Measurements from ENCODE around the gene C17orf78. TPM values are rescaled to one million over a fixed set of nuclear protein-coding genes. Genes with fewer than 3 reads are reported as not detected.
"Not testable (repeated sequence)": the region's sequence is repeated elsewhere in the genome, so short reads cannot be mapped to it uniquely, and the experiment has no call there.

C17orf78 gene
- total RNA-seq, 1 experiment from 2014 or later, result not detected

DNA sequence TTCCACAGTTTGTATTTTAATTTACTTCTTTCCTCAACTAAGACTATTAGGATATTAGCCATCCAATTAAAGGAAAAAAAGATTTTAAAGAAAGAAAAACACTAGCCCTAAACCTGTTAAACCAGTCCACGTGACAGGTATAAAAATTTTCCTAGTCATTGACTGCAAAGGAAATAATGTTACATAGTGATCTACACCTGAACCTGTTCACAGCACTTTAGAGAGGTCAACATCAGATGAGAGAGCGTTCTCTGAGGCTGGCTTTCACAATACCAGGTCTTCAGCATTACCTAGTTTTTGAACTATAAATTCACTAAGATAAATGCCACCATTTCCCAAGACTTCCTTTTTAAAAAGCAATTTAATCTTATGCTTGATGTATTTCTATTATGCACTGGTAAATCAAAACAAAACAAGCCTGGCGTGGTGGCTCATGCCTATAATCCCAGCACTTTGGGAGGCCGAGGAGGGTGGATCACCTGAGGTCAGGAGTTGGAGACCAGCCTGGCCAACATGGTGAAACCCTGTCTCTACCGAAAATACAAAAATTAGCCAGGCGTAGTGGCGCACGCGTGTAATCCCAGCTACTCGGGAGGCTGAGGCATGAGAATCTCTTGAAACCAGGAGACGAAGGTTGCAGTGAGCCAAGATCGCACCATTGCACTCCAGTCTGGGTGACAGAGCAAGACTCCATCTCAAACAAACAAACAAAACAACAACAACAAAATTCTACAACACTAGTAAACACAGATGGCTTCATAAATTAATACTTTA is 18.8 kb upstream of the C17orf78 start:
- H2AFZ ChIP-seq (ENCODE audit: low read depth, low read length, poor library complexity, severe bottlenecking); ATAC-seq; BruUV-seq (replicated peaks); H3K36me3 ChIP-seq (ENCODE audit: control insufficient read depth in 1 of 2, insufficient read depth in 2 of 2, low read length in 2 of 2); H4K20me1 ChIP-seq (ENCODE audit: insufficient read depth); H3K27me3 ChIP-seq (ENCODE audit: insufficient read depth, low read length); H3K9me3 ChIP-seq (ENCODE audit: control insufficient read depth in 1 of 2, insufficient read depth in 1 of 2, low read depth in 1 of 2, low read length in 2 of 2); DNase-seq (ENCODE audit: low read depth, low spot score); RAD21 ChIA-PET (ENCODE audit: low non-redundant PET in 1 of 2, low total read pairs in 2 of 2, uncharacterized antibody in 2 of 2, unreplicated experiment in 2 of 2); H3K9me2 ChIP-seq (ENCODE audit: insufficient read depth); POLR2A ChIA-PET; CTCF ChIA-PET: not testable (repeated sequence)
- H3K4me3 ChIP-seq (replicated peaks in 1 of 2; ENCODE audit: low read depth in 1 of 2, low read length in 2 of 2), result peak overlapping the region in 1 of 2 experiments; percentile 96; a peak in 2 of 4 replicates
- peak overlapping the region; percentile 99 for H3K9ac ChIP-seq (ENCODE audit: low read length)
- peak overlapping the region; percentile 84 for H3K4me2 ChIP-seq (ENCODE audit: low read length)
- H3K79me2 ChIP-seq (ENCODE audit: insufficient read depth, low read length), result peaks cover 68% of the 10 kb centered on the region
- peak overlapping the region; percentile 13; the same call in 1 of the 2 replicates for H3K27ac ChIP-seq (ENCODE audit: low read depth, low read length)
- peaks cover 29 to 32% of the 10 kb centered on the region in 2 experiments for H3K4me1 ChIP-seq (ENCODE audit: control insufficient read depth in 1 of 2, insufficient read depth in 2 of 2, low read length in 2 of 2)
- intact Hi-C loops (cut with micrococcal nuclease), result loop anchor here (5.0 kb wide), 1 partner anchor 40 kb away; no protein-coding TSS in a partner anchor

DNA sequence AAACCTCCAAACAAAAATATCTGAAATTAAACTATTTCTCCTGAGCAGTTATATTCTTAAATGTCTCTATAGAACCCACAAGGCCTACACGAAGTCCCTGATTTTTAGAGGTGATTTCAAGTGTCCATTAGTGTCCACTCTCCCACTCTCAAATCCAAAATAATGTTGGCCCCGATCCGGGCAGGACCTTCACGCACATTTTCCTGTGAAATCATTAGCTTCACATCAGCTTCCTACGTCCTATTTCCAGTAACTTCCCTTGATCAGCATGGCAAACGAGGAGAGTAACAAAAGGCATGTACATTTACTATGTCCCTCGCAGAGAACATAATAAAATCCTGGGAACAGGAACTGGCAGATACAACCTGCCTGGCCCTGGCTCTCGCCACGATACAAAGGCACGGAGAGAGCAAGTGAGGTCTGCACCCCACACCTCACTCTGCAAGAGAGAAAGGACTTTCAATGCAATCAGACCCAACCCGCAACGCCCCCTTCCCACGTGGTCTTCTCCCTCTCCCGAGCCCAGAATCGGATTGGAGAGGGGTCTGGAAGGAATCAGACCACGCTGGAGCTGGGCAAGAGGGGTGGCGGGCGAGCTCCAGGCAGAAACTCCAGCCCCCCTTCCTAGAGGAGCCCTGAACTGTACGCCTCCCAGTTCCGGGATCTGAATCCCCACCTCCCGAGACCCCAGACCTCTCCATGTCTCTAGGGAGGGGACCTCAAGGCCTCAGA is 17.5 kb upstream of the C17orf78 start:
- ChIA-PET POLR2A (interaction anchor here (0.5 to 1.2 kb wide), 14 partner anchors 9 to 822 kb away, joined by 3 to 11 read pairs (median 4); partner anchors contain the start of gene C17orf78), RAD21 (ENCODE audit: low non-redundant PET in 1 of 2, low total read pairs in 2 of 2, uncharacterized antibody in 2 of 2, unreplicated experiment in 2 of 2) (no interaction called here), CTCF (interaction anchor here (0.6 to 1.3 kb wide), 4 partner anchors 15 to 251 kb away, joined by 3 to 8 read pairs (median 4); partner anchors contain the start of gene SYNRG)
- H3K9me3 ChIP-seq (ENCODE audit: control insufficient read depth in 1 of 2, insufficient read depth in 1 of 2, low read depth in 1 of 2, low read length in 2 of 2), result no peaks in the 10 kb centered on the region
- no peak for DNase-seq (ENCODE audit: low read depth, low spot score)
- intact Hi-C loops (cut with micrococcal nuclease), result loop anchor here (5.0 kb wide), 1 partner anchor 39 kb away; no protein-coding TSS in a partner anchor
- no peak for TF ChIP-seq EZH2phosphoT487 (IDR thresholded peaks at IDR 0.05; ENCODE audit: borderline replicate concordance)
- no peak for TF ChIP-seq RAD21 (IDR thresholded peaks at IDR 0.05; ENCODE audit: low read depth)
- no peak for TF ChIP-seq SIN3A (IDR thresholded peaks at IDR 0.05; ENCODE audit: low read depth)
- TF ChIP-seq EGR1 (IDR thresholded peaks at IDR 0.05; ENCODE audit: low read depth), result no peak
- peaks cover 10% of the 10 kb centered on the region; the same call in 1 of the 2 replicates for H4K20me1 ChIP-seq (ENCODE audit: insufficient read depth)
- peaks cover 55% of the 10 kb centered on the region for H3K79me2 ChIP-seq (ENCODE audit: insufficient read depth, low read length)
- BruUV-seq (replicated peaks), result no TSS peak
- peaks cover 2 to 7% of the 10 kb centered on the region in 2 experiments; a peak in 1 of 4 replicates for H3K36me3 ChIP-seq (ENCODE audit: control insufficient read depth in 1 of 2, insufficient read depth in 2 of 2, low read length in 2 of 2)
- peaks cover 29 to 32% of the 10 kb centered on the region in 2 experiments for H3K4me1 ChIP-seq (ENCODE audit: control insufficient read depth in 1 of 2, insufficient read depth in 2 of 2, low read length in 2 of 2)
- peak; percentile 12 for ATAC-seq
- peak overlapping the region; percentile 86 for H3K27ac ChIP-seq (ENCODE audit: low read depth, low read length)
- peak overlapping the region; percentile 93 to 96 for H3K4me3 ChIP-seq (replicated peaks in 1 of 2; ENCODE audit: low read depth in 1 of 2, low read length in 2 of 2)
- H2AFZ ChIP-seq (ENCODE audit: low read depth, low read length, poor library complexity, severe bottlenecking), result no peak overlapping the region
- H3K4me2 ChIP-seq (ENCODE audit: low read length), result peak overlapping the region; percentile 84
- peak overlapping the region; percentile 99 for H3K9ac ChIP-seq (ENCODE audit: low read length)
- H3K27me3 ChIP-seq (ENCODE audit: insufficient read depth, low read length), result no peaks in the 10 kb centered on the region
- no peaks in the 10 kb centered on the region for H3K9me2 ChIP-seq (ENCODE audit: insufficient read depth)

Measured in HCT116 (cell line).